ENCODE results near the gene HSPB7.
"Not testable (repeated sequence)": the region's sequence is repeated elsewhere in the genome, so short reads cannot be mapped to it uniquely, and the experiment has no call there.

- not testable (repeated sequence) for TF ChIP-seq CTCF (conservative IDR thresholded peaks at IDR 0.05); ZFX (IDR thresholded peaks at IDR 0.05)
These were observed 18.6 kb upstream of the HSPB7 start for GRCh38 chr1:16036461-16036860.

All from C4-2B (cell line).